Keratinocyte (primary cell): ENCODE results near the gene COX7C. TPM values are rescaled to one million over a fixed set of nuclear protein-coding genes. Genes with fewer than 3 reads are reported as not detected.

Experiments used
- DNase-seq: peaks from one replicate; pipeline ENCODE4 v3.0.0-alpha.2; 2011; ENCODE audit warnings: low read depth, missing footprints, low spot score
- FAIRE-seq: peaks from 2 replicates; lab custom pipeline; 2011; peaks lifted over from hg19 to GRCh38; lab: Jason Lieb, UNC
- H2AFZ ChIP-seq: 2 replicates; pipeline ENCODE4 v1.6.0; 2012; ENCODE audit warnings: low read length, control low read depth, inconsistent platforms; ENCODE audit not compliant: control insufficient read depth
- H3K27ac ChIP-seq: 2 replicates; pipeline ENCODE4 v1.5.1; 2011; ENCODE audit warnings: low read length; ENCODE audit not compliant: control insufficient read depth, insufficient read depth
- H3K27me3 ChIP-seq: 3 replicates; pipeline ENCODE4 v1.6.0; 2011; ENCODE audit warnings: low read length; ENCODE audit not compliant: control insufficient read depth, insufficient read depth; ENCODE audit errors: extremely low read depth
- H3K36me3 ChIP-seq, 2 experiments: 2 replicates in 1 of 2; 3 replicates in 1 of 2; pipeline ENCODE4 v1.5.1; 2011; ENCODE audit warnings: low read length in 2 of 2, mild to moderate bottlenecking in 1 of 2; ENCODE audit not compliant: control insufficient read depth in 2 of 2, insufficient read depth in 2 of 2; ENCODE audit errors: extremely low read depth in 1 of 2
- H3K4me1 ChIP-seq: 3 replicates; pipeline ENCODE4 v1.5.1; 2011; ENCODE audit warnings: low read length; ENCODE audit not compliant: control insufficient read depth, insufficient read depth; ENCODE audit errors: extremely low read depth
- H3K4me2 ChIP-seq: 3 replicates; pipeline ENCODE4 v1.6.0; 2011; ENCODE audit warnings: low read depth, low read length; ENCODE audit not compliant: control insufficient read depth, insufficient read depth; ENCODE audit errors: extremely low read depth
- H3K4me3 ChIP-seq, 3 experiments: fragments of 200-600 bp in 1 of 3; sonication (generic) in 1 of 3; 2 replicates in 2 of 3; 3 replicates in 1 of 3; pipeline ENCODE4 v1.5.1; 2011 to 2016; ENCODE audit warnings: low read length in 3 of 3, mild to moderate bottlenecking in 3 of 3, control low read depth in 2 of 3, inconsistent platforms in 1 of 3, low read depth in 1 of 3, mixed read lengths in 1 of 3, mixed run types in 1 of 3, moderate library complexity in 1 of 3; ENCODE audit not compliant: control insufficient read depth in 2 of 3, insufficient read depth in 2 of 3; ENCODE audit errors: extremely low read depth in 1 of 3
- H3K79me2 ChIP-seq: 2 replicates; pipeline ENCODE4 v1.6.0; 2012; ENCODE audit warnings: low read length; ENCODE audit not compliant: control insufficient read depth, insufficient read depth
- H3K9ac ChIP-seq: 3 replicates; pipeline ENCODE4 v1.6.0; 2011; ENCODE audit warnings: low read length; ENCODE audit not compliant: control insufficient read depth, insufficient read depth; ENCODE audit errors: extremely low read depth
- H3K9me1 ChIP-seq: 3 replicates; pipeline ENCODE4 v1.6.0; 2011; ENCODE audit warnings: low read length; ENCODE audit not compliant: control insufficient read depth, insufficient read depth; ENCODE audit errors: extremely low read depth
- H3K9me3 ChIP-seq: 2 replicates; pipeline ENCODE4 v1.5.1; 2012; ENCODE audit warnings: low read depth, low read length; ENCODE audit not compliant: control insufficient read depth
- H4K20me1 ChIP-seq: 3 replicates; pipeline ENCODE4 v1.6.0; 2011; ENCODE audit warnings: low read length; ENCODE audit not compliant: control insufficient read depth, insufficient read depth; ENCODE audit errors: extremely low read depth
- EZH2 ChIP-seq: IDR thresholded peaks from one replicate; pipeline ENCODE4 v1.6.1; 2012; ENCODE audit warnings: inconsistent platforms, mild to moderate bottlenecking, low read length, moderate library complexity
- dilution Hi-C: fragments of 300-500 bp; cut with MboI; formaldehyde crosslinking; loops from one replicate; pipeline ENCODE4 v1.7.0; 2020; ENCODE audit warnings: low sequenced_read_pairs; ENCODE audit not compliant: extremely low pct_ligation_motif_present
- polyA plus RNA-seq, 5 experiments: library from polyadenylated mRNA; depleted of rRNA in 3 of 5; stranded (reverse) in 3 of 5; stranded (forward) in 1 of 5; unstranded in 1 of 5; fragments of >200 nt; gene quantifications; 1 replicate in 1 of 5; 2 replicates in 3 of 5; 3 replicates in 1 of 5; pipeline versions ENCODE4 v1.2.1 to v1.2.3, GENCODE V29; 2011 to 2012; ENCODE audit warnings: missing spikeins in 2 of 5, low read depth in 1 of 5, low replicate concordance in 1 of 5
- TF ChIP-seq, protein P1 (sequence below), 3 experiments: IDR thresholded peaks in 1 of 3; conservative IDR thresholded peaks in 1 of 3; optimal IDR thresholded peaks in 1 of 3; 2 replicates in 2 of 3; 3 replicates in 1 of 3; pipeline versions ENCODE3 to v1.5.1; 2011; ENCODE audit warnings: low read length in 3 of 3, mild to moderate bottlenecking in 3 of 3, moderate library complexity in 2 of 3, control low read depth in 1 of 3, inconsistent platforms in 1 of 3; ENCODE audit not compliant: insufficient read depth in 2 of 3; ENCODE audit errors: extremely low read depth in 1 of 3

Gene COX7C
- polyA plus RNA-seq, 1 donor (not counting 4 experiments of a cell fraction or from before 2014, with no cell fraction given), result 764 TPM

DNA sequence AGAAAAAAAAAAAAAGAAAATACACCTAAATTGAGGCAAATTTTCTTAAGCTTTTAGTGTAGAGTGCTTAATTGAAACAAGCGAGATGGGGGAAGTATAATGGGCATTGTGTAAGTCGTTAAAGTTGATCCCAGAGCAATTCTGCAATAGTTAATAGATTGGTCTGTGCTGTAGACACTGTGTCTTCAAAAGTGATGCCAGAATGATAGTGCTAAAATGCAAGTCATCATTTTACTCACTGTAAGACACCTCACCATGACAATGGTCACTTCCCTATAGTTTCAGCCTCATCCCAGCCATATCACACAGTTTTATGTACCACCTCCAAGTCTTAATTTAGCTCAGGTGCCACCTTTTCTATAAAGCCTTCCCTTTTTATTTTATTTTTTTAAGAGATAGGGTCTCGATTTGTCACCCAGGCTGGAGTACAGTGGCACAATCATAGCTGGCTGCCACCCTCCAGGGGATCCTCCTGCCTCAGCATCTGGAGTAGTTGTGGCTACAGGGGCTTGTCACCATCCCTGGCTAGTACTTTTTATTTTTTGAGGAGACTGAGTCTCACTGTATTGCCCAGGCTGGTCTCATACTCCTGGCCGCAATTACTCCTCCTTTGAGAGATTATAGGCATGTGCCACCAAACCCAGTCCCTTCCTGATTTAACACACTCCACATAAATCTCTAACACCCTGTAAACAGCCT, 6.2 kb downstream of the COX7C start:
- no peak overlapping the region for H3K9ac ChIP-seq
- no peak for DNase-seq
- dilution Hi-C loops, result no loop called here

DNA sequence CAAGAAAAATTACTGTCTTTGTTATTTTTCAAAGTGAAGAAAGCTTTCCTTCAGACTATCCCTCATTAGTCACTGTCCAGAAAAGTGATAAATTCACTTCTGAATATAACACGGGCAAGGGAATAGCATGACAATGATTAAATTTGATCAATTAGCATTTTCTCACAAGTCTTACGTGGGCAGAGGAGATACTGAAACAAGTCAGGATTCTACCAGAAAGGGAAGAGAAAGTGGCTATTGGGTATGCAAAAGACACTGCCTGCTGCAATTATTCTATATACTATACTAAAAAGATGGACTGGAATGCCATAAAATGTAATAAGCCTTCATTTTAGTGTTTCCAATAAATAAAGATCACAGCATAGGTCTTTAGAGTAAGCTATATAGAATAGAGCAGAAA, 7.4 kb downstream of the COX7C start:
- Histone ChIP-seq H2AFZ (no peak overlapping the region), H4K20me1 (no peaks in the 10 kb centered on the region), H3K27me3 (no peaks in the 10 kb centered on the region), H3K27ac (no peak overlapping the region), H3K36me3 (peaks cover 0 to 5% of the 10 kb centered on the region in 2 experiments), H3K79me2 (no peaks in the 10 kb centered on the region), H3K4me1 (no peaks in the 10 kb centered on the region), H3K9me1 (no peaks in the 10 kb centered on the region), H3K4me3 (no peak overlapping the region), H3K9me3 (no peaks in the 10 kb centered on the region), H3K9ac (no peak overlapping the region), H3K4me2 (no peak overlapping the region)
- FAIRE-seq (no peak), DNase-seq (no peak)
- dilution Hi-C loops, result no loop called here
- TF ChIP-seq, protein P1, sequence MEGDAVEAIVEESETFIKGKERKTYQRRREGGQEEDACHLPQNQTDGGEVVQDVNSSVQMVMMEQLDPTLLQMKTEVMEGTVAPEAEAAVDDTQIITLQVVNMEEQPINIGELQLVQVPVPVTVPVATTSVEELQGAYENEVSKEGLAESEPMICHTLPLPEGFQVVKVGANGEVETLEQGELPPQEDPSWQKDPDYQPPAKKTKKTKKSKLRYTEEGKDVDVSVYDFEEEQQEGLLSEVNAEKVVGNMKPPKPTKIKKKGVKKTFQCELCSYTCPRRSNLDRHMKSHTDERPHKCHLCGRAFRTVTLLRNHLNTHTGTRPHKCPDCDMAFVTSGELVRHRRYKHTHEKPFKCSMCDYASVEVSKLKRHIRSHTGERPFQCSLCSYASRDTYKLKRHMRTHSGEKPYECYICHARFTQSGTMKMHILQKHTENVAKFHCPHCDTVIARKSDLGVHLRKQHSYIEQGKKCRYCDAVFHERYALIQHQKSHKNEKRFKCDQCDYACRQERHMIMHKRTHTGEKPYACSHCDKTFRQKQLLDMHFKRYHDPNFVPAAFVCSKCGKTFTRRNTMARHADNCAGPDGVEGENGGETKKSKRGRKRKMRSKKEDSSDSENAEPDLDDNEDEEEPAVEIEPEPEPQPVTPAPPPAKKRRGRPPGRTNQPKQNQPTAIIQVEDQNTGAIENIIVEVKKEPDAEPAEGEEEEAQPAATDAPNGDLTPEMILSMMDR (optimal IDR thresholded peaks at IDR 0.05 in 1 of 3, IDR thresholded peaks at IDR 0.05 in 1 of 3, conservative IDR thresholded peaks at IDR 0.05 in 1 of 3; ENCODE audit: extremely low read depth in 1 of 3, insufficient read depth in 2 of 3, low read length in 3 of 3), result no peak
- no peak for TF ChIP-seq EZH2

More for the DNA sequence above, 6.2 kb downstream of the COX7C start:
- Histone ChIP-seq H2AFZ (no peak overlapping the region), H3K27me3 (no peaks in the 10 kb centered on the region), H3K4me3 (no peak overlapping the region), H3K9me3 (no peaks in the 10 kb centered on the region), H3K27ac (no peak overlapping the region), H3K4me2 (no peak overlapping the region), H3K79me2 (peaks cover 5% of the 10 kb centered on the region), H3K9me1 (no peaks in the 10 kb centered on the region), H3K36me3 (peaks cover 7% of the 10 kb centered on the region in 2 experiments), H3K4me1 (peaks cover 2% of the 10 kb centered on the region), H4K20me1 (no peaks in the 10 kb centered on the region)
- TF ChIP-seq, protein P1 (optimal IDR thresholded peaks at IDR 0.05 in 1 of 3, IDR thresholded peaks at IDR 0.05 in 1 of 3, conservative IDR thresholded peaks at IDR 0.05 in 1 of 3; ENCODE audit: extremely low read depth in 1 of 3, insufficient read depth in 2 of 3, low read length in 3 of 3), result no peak
- no peak for TF ChIP-seq EZH2
- FAIRE-seq, result no peak
